GM18498 (cell line): ENCODE results near the gene TSKS.
"Not testable (repeated sequence)": the region's sequence is repeated elsewhere in the genome, so short reads cannot be mapped to it uniquely, and the experiment has no call there.

Source experiments
- ATAC-seq: cut with Tn5 transposase; IDR thresholded peaks from one replicate; pipeline ENCODE4 v1.9.1; 2021; ENCODE audit warnings: mild to moderate bottlenecking, moderate library complexity; ENCODE audit not compliant: unreplicated experiment

Gene TSKS

GRCh38 chr19:49727217-49728030 is 35.7 kb downstream of the TSKS start:
- ATAC-seq, result no peak

GRCh38 chr19:49719420-49719819 is 43.7 kb downstream of the TSKS start:
- not testable (repeated sequence) for ATAC-seq

GRCh38 chr19:49718991-49719390 is 44.1 kb downstream of the TSKS start:
- no peak for ATAC-seq

- ATAC-seq, result no peak
Observed at GRCh38 chr19:49718511-49718910, 44.6 kb downstream of the TSKS start.

DNA sequence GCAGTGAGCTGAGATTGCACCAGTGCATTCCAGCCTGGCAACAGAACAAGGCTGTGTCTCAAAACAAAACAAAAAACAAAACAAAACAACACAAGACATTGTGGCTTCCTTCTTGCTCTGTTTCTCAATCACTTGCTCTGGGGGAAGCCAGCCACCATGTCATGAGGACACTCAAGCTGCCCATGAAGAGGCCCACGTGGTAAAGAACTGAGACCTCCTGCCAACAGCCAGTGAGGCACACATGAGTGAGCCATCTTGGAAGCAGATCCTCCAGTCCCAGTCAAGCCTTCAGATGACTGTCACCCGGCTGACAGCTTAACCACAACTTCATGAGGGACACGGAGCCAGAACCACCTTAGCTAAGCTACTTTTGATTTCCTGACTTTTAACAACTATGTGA is 47.0 kb downstream of the TSKS start:
- no peak for ATAC-seq

GRCh38 chr19:49713236-49713845 is 49.8 kb downstream of the TSKS start:
- no peak for ATAC-seq

DNA sequence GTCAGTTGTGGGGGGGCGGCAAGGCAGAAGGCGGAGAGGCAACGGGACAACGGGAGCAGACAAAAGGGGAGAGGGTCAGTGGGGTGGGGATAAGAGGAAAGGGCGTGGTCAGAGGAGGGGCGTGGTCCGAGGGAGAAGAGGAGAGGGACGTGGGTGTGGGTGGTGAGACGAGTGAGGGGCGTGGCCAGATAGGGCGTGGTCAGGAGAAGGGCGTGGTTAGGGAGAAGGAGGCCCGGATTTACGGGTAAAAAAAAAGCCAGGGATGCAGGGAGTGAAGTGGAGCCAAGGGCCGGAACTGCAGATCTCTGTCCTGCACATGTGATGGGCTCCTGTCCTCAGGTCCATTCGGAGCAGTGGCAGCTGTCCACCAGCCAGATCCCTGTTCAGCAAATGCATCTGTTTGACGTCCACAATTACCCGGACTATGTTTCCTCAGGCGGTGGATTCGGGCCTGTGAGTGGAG is 50.7 kb downstream of the TSKS start:
- ATAC-seq, result no peak

DNA sequence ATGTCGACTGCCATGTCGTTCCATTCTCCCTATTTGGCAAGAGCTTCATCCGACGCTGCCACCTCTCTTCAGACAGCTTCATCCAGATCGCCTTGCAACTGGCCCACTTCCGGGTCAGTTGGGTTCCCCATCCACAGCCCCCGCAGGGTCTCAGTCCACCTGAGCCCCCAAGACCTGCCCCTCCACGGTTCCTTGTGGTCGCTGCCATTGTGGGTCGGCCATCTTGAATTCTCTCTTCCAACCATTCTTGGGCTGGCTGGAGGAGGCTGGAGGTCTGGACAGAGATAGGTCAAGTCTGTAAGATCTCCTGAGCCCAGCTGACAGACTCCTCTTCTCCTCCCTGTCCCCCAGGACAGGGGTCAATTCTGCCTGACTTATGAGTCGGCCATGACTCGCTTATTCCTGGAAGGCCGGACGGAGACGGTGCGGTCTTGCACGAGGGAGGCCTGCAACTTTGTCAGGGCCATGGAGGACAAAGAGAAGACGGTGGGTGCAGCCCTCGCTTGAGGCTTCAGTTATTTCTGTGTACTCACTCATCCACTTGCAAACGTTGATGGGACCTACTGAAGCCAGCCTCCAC is 52.6 kb downstream of the TSKS start:
- ATAC-seq, result no peak

GRCh38 chr19:49705919-49706318 is 57.2 kb downstream of the TSKS start:
- ATAC-seq, result no peak

GRCh38 chr19:49704888-49705642 is 58.0 kb downstream of the TSKS start:
- no peak for ATAC-seq

GRCh38 chr19:49701271-49701786 is 61.8 kb downstream of the TSKS start:
- ATAC-seq, result no peak

GRCh38 chr19:49700563-49700962 is 62.5 kb downstream of the TSKS start:
- no peak for ATAC-seq

- ATAC-seq, result no peak
Observed at GRCh38 chr19:49699364-49699763, 63.7 kb downstream of the TSKS start.

DNA sequence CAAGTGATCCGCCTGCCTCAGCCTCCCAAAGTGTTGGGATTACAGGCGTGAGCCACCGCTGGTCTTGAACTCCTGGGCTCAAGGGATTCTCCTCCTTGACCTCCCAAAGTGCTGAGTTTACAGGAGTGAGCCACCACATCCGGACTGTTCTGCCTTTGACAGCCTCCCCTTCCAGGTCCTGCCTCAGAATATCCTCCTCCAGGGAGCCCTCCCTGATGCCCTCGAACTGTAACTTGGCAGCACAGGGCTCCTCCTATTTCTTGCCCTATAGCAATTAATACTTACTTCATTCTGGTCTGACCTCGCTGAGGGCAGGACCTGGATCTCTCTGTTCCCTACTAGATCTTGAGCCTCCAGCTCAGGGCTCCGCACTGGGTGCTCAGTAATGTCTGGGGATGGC is 66.2 kb downstream of the TSKS start:
- ATAC-seq, result no peak

DNA sequence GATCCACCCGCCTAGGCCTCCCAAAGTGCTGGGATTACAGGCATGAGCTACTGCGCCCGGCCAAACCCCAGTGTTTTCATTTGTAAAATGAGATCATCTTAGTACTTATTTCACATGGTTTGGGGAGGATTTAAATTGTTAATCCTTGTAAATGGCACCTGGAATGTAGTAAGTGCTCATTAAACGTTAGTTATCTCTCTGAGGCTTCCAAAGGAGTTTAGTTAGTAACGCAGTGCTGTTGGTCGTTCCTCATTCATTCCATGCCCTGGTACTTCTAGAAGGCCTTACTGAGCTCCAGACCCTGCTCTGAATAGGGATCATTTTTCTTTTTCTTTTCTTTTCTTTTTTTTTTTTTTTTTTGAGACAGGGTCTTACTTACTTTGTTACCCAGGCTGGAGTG is 67.0 kb downstream of the TSKS start:
- no peak for ATAC-seq

GRCh38 chr19:49692147-49692506 is 71.0 kb downstream of the TSKS start:
- ATAC-seq, result no peak

- ATAC-seq, result no peak
Observed at GRCh38 chr19:49691243-49692146, 71.6 kb downstream of the TSKS start.

GRCh38 chr19:49690656-49691242 is 72.4 kb downstream of the TSKS start, which contains the start of gene CPT1C:
Gene CPT1C, plus strand, starts transcription at chr19:49691116. Its CDS starts 1,137 bp downstream, at chr19:49692253.
- no peak for ATAC-seq

DNA sequence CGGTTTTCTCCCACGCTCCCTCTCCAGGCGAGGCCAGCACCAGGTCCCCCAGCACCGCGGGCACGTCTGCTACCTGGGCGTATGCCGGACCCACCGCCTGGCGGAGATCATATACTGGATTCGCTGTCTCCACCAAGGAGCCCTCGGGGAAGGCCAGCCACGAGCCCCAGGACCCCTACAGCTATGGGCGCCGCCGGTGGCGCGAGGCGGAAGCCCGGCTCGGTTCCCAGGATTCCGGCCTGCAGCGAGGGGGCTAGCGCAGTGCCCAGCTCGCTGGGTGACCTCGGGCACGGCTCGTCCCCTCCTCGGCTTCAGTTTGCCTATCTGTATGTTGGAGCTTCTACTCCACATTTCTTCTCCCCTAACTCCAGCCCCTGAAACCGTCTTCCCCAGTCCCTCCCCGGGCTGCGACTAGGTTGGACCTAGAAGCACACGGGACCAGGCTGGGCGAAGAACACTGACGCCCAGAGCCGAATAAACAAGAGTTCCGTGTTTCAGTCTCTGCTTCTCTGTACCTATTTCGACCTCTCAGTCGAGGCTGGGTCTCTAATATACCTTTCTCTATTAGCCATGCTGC is 72.9 kb downstream of the TSKS start:
- ATAC-seq, result no peak
